GM19193 (cell line): ENCODE data around the gene THRAP3.

Source experiments
- POLR2A ChIP-seq: IDR thresholded peaks from 4 replicates; pipeline ENCODE4 v1.6.1; 2011; ENCODE audit not compliant: insufficient read depth, insufficient read length; ENCODE audit errors: extremely low read depth

The THRAP3 gene

GRCh38 chr1:36342426-36343185 lies 118.4 kb downstream of the THRAP3 start:
- TF ChIP-seq POLR2A, result no peak

GRCh38 chr1:36343651-36344394 lies 119.6 kb downstream of the THRAP3 start:
- TF ChIP-seq POLR2A, result no peak

- no peak for TF ChIP-seq POLR2A
Observed at GRCh38 chr1:36344395-36344680, 120.1 kb downstream of the THRAP3 start.

- no peak for TF ChIP-seq POLR2A
Observed at GRCh38 chr1:36345353-36345752, 121.1 kb downstream of the THRAP3 start.

GRCh38 chr1:36346741-36347370 lies 122.6 kb downstream of the THRAP3 start:
- TF ChIP-seq POLR2A, result no peak

GRCh38 chr1:36349241-36349671 lies 125.0 kb downstream of the THRAP3 start:
- TF ChIP-seq POLR2A, result no peak

- no peak for TF ChIP-seq POLR2A
Observed at GRCh38 chr1:36349839-36350238, 125.6 kb downstream of the THRAP3 start.

GRCh38 chr1:36350659-36351226 lies 126.5 kb downstream of the THRAP3 start:
- no peak for TF ChIP-seq POLR2A

GRCh38 chr1:36351227-36351977 lies 127.2 kb downstream of the THRAP3 start:
- no peak for TF ChIP-seq POLR2A

- no peak for TF ChIP-seq POLR2A
Observed at GRCh38 chr1:36352125-36352909, 128.1 kb downstream of the THRAP3 start.

- TF ChIP-seq POLR2A, result no peak
Observed at GRCh38 chr1:36352910-36353878, 129.0 kb downstream of the THRAP3 start.

- no peak for TF ChIP-seq POLR2A
Observed at GRCh38 chr1:36354486-36354885, 130.2 kb downstream of the THRAP3 start.
